Measurements from ENCODE around the gene SLC31A2. TPM values are rescaled to one million over a fixed set of nuclear protein-coding genes. Genes with fewer than 3 reads are reported as not detected.

Gene SLC31A2
- total RNA-seq, 1 donor, result 24.6 TPM

- Histone ChIP-seq H3K27me3 (ENCODE audit: insufficient read depth, low read length) (no peaks in the 10 kb centered on the region), H3K27ac (ENCODE audit: low read depth, low read length) (no peak overlapping the region), H3K4me2 (ENCODE audit: insufficient read depth, low read length) (no peak overlapping the region), H2AFZ (ENCODE audit: low read length) (no peak overlapping the region), H4K20me1 (ENCODE audit: insufficient read depth, low read length) (peaks cover 4% of the 10 kb centered on the region), H3K9me3 (ENCODE audit: low read depth, low read length) (no peaks in the 10 kb centered on the region), H3K4me3 (ENCODE audit: insufficient read depth, low read length) (no peak overlapping the region), H3K4me1 (ENCODE audit: insufficient read depth, low read length) (no peaks in the 10 kb centered on the region), H3K36me3 (ENCODE audit: insufficient read depth, low read length) (peaks cover 33% of the 10 kb centered on the region), H3K79me2 (ENCODE audit: insufficient read depth, low read length) (peaks cover 33% of the 10 kb centered on the region)
- no peak for DNase-seq (ENCODE audit: insufficient read length, low spot score, missing footprints)
- TF ChIP-seq, protein P1, sequence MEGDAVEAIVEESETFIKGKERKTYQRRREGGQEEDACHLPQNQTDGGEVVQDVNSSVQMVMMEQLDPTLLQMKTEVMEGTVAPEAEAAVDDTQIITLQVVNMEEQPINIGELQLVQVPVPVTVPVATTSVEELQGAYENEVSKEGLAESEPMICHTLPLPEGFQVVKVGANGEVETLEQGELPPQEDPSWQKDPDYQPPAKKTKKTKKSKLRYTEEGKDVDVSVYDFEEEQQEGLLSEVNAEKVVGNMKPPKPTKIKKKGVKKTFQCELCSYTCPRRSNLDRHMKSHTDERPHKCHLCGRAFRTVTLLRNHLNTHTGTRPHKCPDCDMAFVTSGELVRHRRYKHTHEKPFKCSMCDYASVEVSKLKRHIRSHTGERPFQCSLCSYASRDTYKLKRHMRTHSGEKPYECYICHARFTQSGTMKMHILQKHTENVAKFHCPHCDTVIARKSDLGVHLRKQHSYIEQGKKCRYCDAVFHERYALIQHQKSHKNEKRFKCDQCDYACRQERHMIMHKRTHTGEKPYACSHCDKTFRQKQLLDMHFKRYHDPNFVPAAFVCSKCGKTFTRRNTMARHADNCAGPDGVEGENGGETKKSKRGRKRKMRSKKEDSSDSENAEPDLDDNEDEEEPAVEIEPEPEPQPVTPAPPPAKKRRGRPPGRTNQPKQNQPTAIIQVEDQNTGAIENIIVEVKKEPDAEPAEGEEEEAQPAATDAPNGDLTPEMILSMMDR (IDR thresholded peaks at IDR 0.05; ENCODE audit: extremely low read depth, low read depth, low read length), result no peak
Measured at GRCh38 chr9:113210815-113211214, 60.0 kb downstream of the SLC31A2 start.

Other genes with a start within 250 kb of the SLC31A2 start
- gene ZNF883, start 138.8 kb upstream of the SLC31A2 start, total RNA-seq, result 7.2 and 7.7 TPM in 2 replicates
- 3.2 and 3.3 TPM in 2 replicates for gene ZFP37, start 94.3 kb upstream of the SLC31A2 start, total RNA-seq
- 29.8 and 31.8 TPM in 2 replicates for gene FKBP15, start 70.3 kb downstream of the SLC31A2 start, total RNA-seq
- 45.2 and 53.0 TPM in 2 replicates for gene SLC31A1, start 70.5 kb downstream of the SLC31A2 start, total RNA-seq
- 20.9 and 27.9 TPM in 2 replicates for gene CDC26, start 124.6 kb downstream of the SLC31A2 start, total RNA-seq
- gene PRPF4, start 124.7 kb downstream of the SLC31A2 start, total RNA-seq, result 18.1 and 21.8 TPM in 2 replicates
- gene RNF183, start 152.4 kb downstream of the SLC31A2 start, total RNA-seq, result not detected in 2 replicates
- gene WDR31, start 189.3 kb downstream of the SLC31A2 start, total RNA-seq, result 1.4 and 2.4 TPM in 2 replicates
- gene BSPRY, start 198.5 kb downstream of the SLC31A2 start, total RNA-seq, result not detected in 2 replicates
- gene HDHD3, start 226.0 kb downstream of the SLC31A2 start, total RNA-seq, result 7.2 and 15.6 TPM in 2 replicates

Data from osteoblast (primary cell).